Mesenchymal stem cell (in vitro differentiated cells and primary cell): ENCODE measurements around the gene PUM1.
A peak's percentile ranks its signal among the peaks of the same experiment; 100 is the strongest.

Source experiments
- DNase-seq: peaks from one replicate; pipeline ENCODE4 v3.0.0-alpha.2; 2013
- H2AFZ ChIP-seq: one replicate; pipeline ENCODE4 v1.6.1; 2013; ENCODE audit warnings: low read depth, mild to moderate bottlenecking, control low read depth, inconsistent platforms, low read length, moderate library complexity
- H2AK5ac ChIP-seq: 2 replicates; pipeline ENCODE4 v1.6.1; 2013; ENCODE audit warnings: low read length, moderate library complexity, mild to moderate bottlenecking, inconsistent platforms; ENCODE audit not compliant: severe bottlenecking
- H2BK120ac ChIP-seq: one replicate; pipeline ENCODE4 v1.6.1; 2013; ENCODE audit warnings: low read depth, mild to moderate bottlenecking, inconsistent platforms, low read length, moderate library complexity
- H2BK12ac ChIP-seq, 2 experiments: one replicate each; pipeline ENCODE4 v1.6.1; 2013; ENCODE audit warnings: inconsistent platforms in 2 of 2, low read length in 2 of 2, mild to moderate bottlenecking in 2 of 2, moderate library complexity in 2 of 2, control low read depth in 1 of 2
- H2BK15ac ChIP-seq: one replicate; pipeline ENCODE4 v1.6.1; 2013; ENCODE audit warnings: mild to moderate bottlenecking, low read depth, inconsistent platforms; ENCODE audit not compliant: poor library complexity, severe bottlenecking
- H2BK5ac ChIP-seq: 2 replicates; pipeline ENCODE4 v1.6.1; 2013; ENCODE audit warnings: low read depth, mild to moderate bottlenecking, low read length, control low read depth, inconsistent platforms; ENCODE audit not compliant: poor library complexity, severe bottlenecking
- H3K14ac ChIP-seq, 2 experiments: one replicate each; pipeline ENCODE4 v1.6.1; 2013; ENCODE audit warnings: inconsistent platforms in 2 of 2, low read length in 2 of 2, control low read depth in 1 of 2, mild to moderate bottlenecking in 1 of 2, moderate library complexity in 1 of 2
- H3K18ac ChIP-seq, 2 experiments: one replicate each; pipeline ENCODE4 v1.6.1; 2013; ENCODE audit warnings: inconsistent platforms in 2 of 2, low read length in 2 of 2, control low read depth in 1 of 2, low read depth in 1 of 2, mild to moderate bottlenecking in 1 of 2
- H3K23ac ChIP-seq, 2 experiments: one replicate each; pipeline ENCODE4 v1.6.1; 2013; ENCODE audit warnings: inconsistent platforms in 2 of 2, low read length in 2 of 2, mild to moderate bottlenecking in 2 of 2, moderate library complexity in 2 of 2, control low read depth in 1 of 2
- H3K27ac ChIP-seq: 2 replicates; pipeline ENCODE4 v1.5.1; 2013; ENCODE audit warnings: mild to moderate bottlenecking, moderate library complexity, low read length, control low read depth, inconsistent platforms; ENCODE audit not compliant: poor library complexity, severe bottlenecking
- H3K27me3 ChIP-seq, 2 experiments: 2 replicates each; pipeline versions ENCODE4 v1.6.1 to v1.7.0; 2013; ENCODE audit warnings: low read length in 2 of 2, mild to moderate bottlenecking in 2 of 2, moderate library complexity in 2 of 2, control low read depth in 1 of 2, inconsistent platforms in 1 of 2; ENCODE audit not compliant: control insufficient read depth in 1 of 2, insufficient read depth in 1 of 2
- H3K36me3 ChIP-seq, 2 experiments: 2 replicates each; pipeline versions ENCODE4 v1.6.1 to v1.7.0; 2013; ENCODE audit warnings: low read length in 2 of 2, control low read depth in 1 of 2, inconsistent platforms in 1 of 2, low read depth in 1 of 2, mild to moderate bottlenecking in 1 of 2; ENCODE audit not compliant: insufficient read depth in 2 of 2, control insufficient read depth in 1 of 2
- H3K4ac ChIP-seq, 2 experiments: one replicate each; pipeline ENCODE4 v1.6.1; 2013; ENCODE audit warnings: inconsistent platforms in 2 of 2, low read length in 2 of 2, mild to moderate bottlenecking in 2 of 2, moderate library complexity in 2 of 2, control low read depth in 1 of 2, low read depth in 1 of 2
- H3K4me1 ChIP-seq: 2 replicates; pipeline ENCODE4 v1.6.1; 2013; ENCODE audit warnings: low read depth, low read length, control low read depth; ENCODE audit not compliant: control insufficient read depth, insufficient read depth
- H3K4me2 ChIP-seq: 2 replicates; pipeline ENCODE4 v1.6.1; 2013; ENCODE audit warnings: low read length, mild to moderate bottlenecking, inconsistent platforms; ENCODE audit not compliant: poor library complexity, severe bottlenecking
- H3K4me3 ChIP-seq, 2 experiments: 2 replicates each; pipeline versions ENCODE4 v1.5.1 to v1.7.0; 2013; ENCODE audit warnings: low read length in 2 of 2, mild to moderate bottlenecking in 2 of 2, control low read depth in 1 of 2, low read depth in 1 of 2; ENCODE audit not compliant: insufficient read depth in 1 of 2
- H3K79me1 ChIP-seq: replicated peaks from 2 replicates; pipeline ENCODE4 v1.6.1; 2013; ENCODE audit warnings: mild to moderate bottlenecking, control low read depth, low read length, inconsistent platforms; ENCODE audit not compliant: poor library complexity, severe bottlenecking
- H3K9ac ChIP-seq: 2 replicates; pipeline ENCODE4 v1.7.0; 2013; ENCODE audit warnings: mild to moderate bottlenecking, low read length, moderate library complexity
- H3K9me3 ChIP-seq: 2 replicates; pipeline ENCODE4 v1.7.0; 2013; ENCODE audit warnings: mild to moderate bottlenecking, low read length; ENCODE audit not compliant: control insufficient read depth
- H4K8ac ChIP-seq: one replicate; pipeline ENCODE4 v1.6.1; 2013; ENCODE audit warnings: inconsistent platforms, mild to moderate bottlenecking, low read length, moderate library complexity
- H4K91ac ChIP-seq: one replicate; pipeline ENCODE4 v1.6.1; 2013; ENCODE audit warnings: mild to moderate bottlenecking, low read length, inconsistent platforms
- WGBS: methylation state at CpG from one replicate; pipeline ENCODE4 v1.1.7; 2013; ENCODE audit warnings: mixed read lengths; 5-methylcytosine and 5-hydroxymethylcytosine counted together

The PUM1 gene

GRCh38 chr1:30988045-30988444 lies 77.5 kb downstream of the PUM1 start:
- Histone ChIP-seq H3K9me3 (no peaks in the 10 kb centered on the region), H3K4ac (no peak overlapping the region), H2BK15ac (no peak overlapping the region), H3K23ac (no peak overlapping the region), H2AK5ac (no peak overlapping the region), H3K18ac (no peak overlapping the region), H2BK120ac (no peak overlapping the region), H3K4me3 (no peak overlapping the region), H2BK5ac (no peak overlapping the region), H3K14ac (no peak overlapping the region), H3K9ac (peak overlapping the region; percentile 10), H4K91ac (no peak overlapping the region), H2BK12ac (no peak overlapping the region), H3K36me3 (peaks cover 12 to 47% of the 10 kb centered on the region in 2 experiments), H3K4me1 (peaks cover 7% of the 10 kb centered on the region), H4K8ac (no peak overlapping the region), H3K79me1 (peaks cover 2% of the 10 kb centered on the region), H2AFZ (no peak overlapping the region), H3K27me3 (no peaks in the 10 kb centered on the region), H3K4me2 (no peak overlapping the region), H3K27ac (no peak overlapping the region)
- WGBS: 47% methylated on average over 1 of the region's 1 CpG
- DNase-seq: peak; percentile 40

- H4K8ac ChIP-seq: no peak overlapping the region
- peak overlapping the region; percentile 52 for H3K9ac ChIP-seq
- peak overlapping the region in 1 of 2 experiments; percentile 21 for H3K4me3 ChIP-seq
- H3K4me2 ChIP-seq: no peak overlapping the region
- no peak overlapping the region for H3K18ac ChIP-seq
- no peak overlapping the region for H3K23ac ChIP-seq
- peaks cover 6 to 34% of the 10 kb centered on the region in 2 experiments for H3K36me3 ChIP-seq
- H3K9me3 ChIP-seq: no peaks in the 10 kb centered on the region
- WGBS: 100% methylated on average over 2 of the region's 3 CpGs
- H3K27ac ChIP-seq: no peak overlapping the region
- H3K79me1 ChIP-seq: no peaks in the 10 kb centered on the region
- no peak overlapping the region for H2BK120ac ChIP-seq
- no peak overlapping the region for H2AK5ac ChIP-seq
- H3K27me3 ChIP-seq: no peaks in the 10 kb centered on the region
- peaks cover 6% of the 10 kb centered on the region for H3K4me1 ChIP-seq
- H4K91ac ChIP-seq: no peak overlapping the region
- no peak overlapping the region for H2BK15ac ChIP-seq
- no peak for DNase-seq
- no peak overlapping the region for H3K4ac ChIP-seq
- no peak overlapping the region for H3K14ac ChIP-seq
- H2AFZ ChIP-seq: no peak overlapping the region
- H2BK12ac ChIP-seq: no peak overlapping the region
- no peak overlapping the region for H2BK5ac ChIP-seq
These were observed 78.8 kb downstream of the PUM1 start for GRCh38 chr1:30986755-30987154.

GRCh38 chr1:30984991-30985503 lies 80.5 kb downstream of the PUM1 start:
- DNase-seq: no peak
- Histone ChIP-seq H3K36me3 (peaks cover 9 to 31% of the 10 kb centered on the region in 2 experiments), H2AK5ac (no peak overlapping the region), H2BK5ac (no peak overlapping the region), H2BK12ac (no peak overlapping the region), H4K8ac (no peak overlapping the region), H4K91ac (no peak overlapping the region), H2BK15ac (no peak overlapping the region), H3K14ac (no peak overlapping the region), H3K23ac (no peak overlapping the region), H2AFZ (no peak overlapping the region), H3K4me3 (no peak overlapping the region), H3K4me1 (peaks cover 7% of the 10 kb centered on the region), H3K27ac (no peak overlapping the region), H3K9me3 (no peaks in the 10 kb centered on the region), H3K27me3 (no peaks in the 10 kb centered on the region), H3K79me1 (no peaks in the 10 kb centered on the region), H3K4ac (no peak overlapping the region), H3K4me2 (no peak overlapping the region), H3K9ac (no peak overlapping the region), H3K18ac (no peak overlapping the region), H2BK120ac (no peak overlapping the region)
- WGBS: 100% methylated on average over 3 of the region's 4 CpGs

- H4K91ac ChIP-seq: no peak overlapping the region
- H2BK120ac ChIP-seq: no peak overlapping the region
- H3K23ac ChIP-seq: no peak overlapping the region
- H3K27ac ChIP-seq: no peak overlapping the region
- H2AK5ac ChIP-seq: no peak overlapping the region
- H3K9ac ChIP-seq: no peak overlapping the region
- no peak overlapping the region for H3K14ac ChIP-seq
- H2AFZ ChIP-seq: no peak overlapping the region
- H3K27me3 ChIP-seq: no peaks in the 10 kb centered on the region
- H3K36me3 ChIP-seq: peaks cover 12 to 33% of the 10 kb centered on the region in 2 experiments
- no peak overlapping the region for H3K18ac ChIP-seq
- H3K4me1 ChIP-seq: peaks cover 9% of the 10 kb centered on the region
- H2BK12ac ChIP-seq: no peak overlapping the region
- no peak overlapping the region for H3K4me2 ChIP-seq
- DNase-seq: no peak
- no peaks in the 10 kb centered on the region for H3K9me3 ChIP-seq
- H3K4ac ChIP-seq: no peak overlapping the region
- no peak overlapping the region for H4K8ac ChIP-seq
- H2BK5ac ChIP-seq: no peak overlapping the region
- peaks cover 4% of the 10 kb centered on the region for H3K79me1 ChIP-seq
- H3K4me3 ChIP-seq: no peak overlapping the region
- WGBS: 95% methylated on average over 3 of the region's 4 CpGs
- no peak overlapping the region for H2BK15ac ChIP-seq
These were observed 81.2 kb downstream of the PUM1 start for GRCh38 chr1:30984165-30984889.
